ENCODE measurements around the gene SPACA6.

The SPACA6 gene

DNA sequence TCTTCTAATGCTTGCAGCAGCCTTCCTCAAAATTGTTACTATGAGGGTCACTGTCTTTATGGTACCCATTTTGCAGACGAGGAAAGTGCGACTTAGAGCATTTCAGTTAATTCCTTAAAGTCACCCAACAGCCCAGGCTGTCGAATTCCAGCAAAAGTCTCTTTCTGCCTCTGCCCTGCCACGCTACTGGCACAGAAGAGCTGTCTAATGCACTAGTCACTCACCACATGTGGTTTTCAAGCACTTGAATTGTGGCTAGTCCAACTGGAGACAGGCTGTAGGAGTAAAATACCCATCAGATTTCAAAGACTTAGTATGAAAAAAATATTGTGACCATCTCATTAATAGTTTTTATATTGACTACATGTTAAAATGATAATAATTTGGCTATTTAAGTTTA, 56.8 kb downstream of the SPACA6 start:
- Histone ChIP-seq H3K27me3 (no peaks in the 10 kb centered on the region), H3K4me1 (ENCODE audit: control insufficient read depth in 1 of 2, insufficient read depth in 1 of 2, low read depth in 1 of 2, low read length in 1 of 2) (peaks cover 68 to 88% of the 10 kb centered on the region in 2 experiments), H3K9me3 (no peaks in the 10 kb centered on the region), H3K36me3 (peaks cover 59% of the 10 kb centered on the region), H3K4me3 (ENCODE audit: low read depth in 1 of 2, low read length in 1 of 2) (peak overlapping the region; percentile 88 to 100), H3K27ac (peak overlapping the region; percentile 95)
- TF ChIP-seq, protein P1, sequence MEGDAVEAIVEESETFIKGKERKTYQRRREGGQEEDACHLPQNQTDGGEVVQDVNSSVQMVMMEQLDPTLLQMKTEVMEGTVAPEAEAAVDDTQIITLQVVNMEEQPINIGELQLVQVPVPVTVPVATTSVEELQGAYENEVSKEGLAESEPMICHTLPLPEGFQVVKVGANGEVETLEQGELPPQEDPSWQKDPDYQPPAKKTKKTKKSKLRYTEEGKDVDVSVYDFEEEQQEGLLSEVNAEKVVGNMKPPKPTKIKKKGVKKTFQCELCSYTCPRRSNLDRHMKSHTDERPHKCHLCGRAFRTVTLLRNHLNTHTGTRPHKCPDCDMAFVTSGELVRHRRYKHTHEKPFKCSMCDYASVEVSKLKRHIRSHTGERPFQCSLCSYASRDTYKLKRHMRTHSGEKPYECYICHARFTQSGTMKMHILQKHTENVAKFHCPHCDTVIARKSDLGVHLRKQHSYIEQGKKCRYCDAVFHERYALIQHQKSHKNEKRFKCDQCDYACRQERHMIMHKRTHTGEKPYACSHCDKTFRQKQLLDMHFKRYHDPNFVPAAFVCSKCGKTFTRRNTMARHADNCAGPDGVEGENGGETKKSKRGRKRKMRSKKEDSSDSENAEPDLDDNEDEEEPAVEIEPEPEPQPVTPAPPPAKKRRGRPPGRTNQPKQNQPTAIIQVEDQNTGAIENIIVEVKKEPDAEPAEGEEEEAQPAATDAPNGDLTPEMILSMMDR (IDR thresholded peaks at IDR 0.05), result no peak

DNA sequence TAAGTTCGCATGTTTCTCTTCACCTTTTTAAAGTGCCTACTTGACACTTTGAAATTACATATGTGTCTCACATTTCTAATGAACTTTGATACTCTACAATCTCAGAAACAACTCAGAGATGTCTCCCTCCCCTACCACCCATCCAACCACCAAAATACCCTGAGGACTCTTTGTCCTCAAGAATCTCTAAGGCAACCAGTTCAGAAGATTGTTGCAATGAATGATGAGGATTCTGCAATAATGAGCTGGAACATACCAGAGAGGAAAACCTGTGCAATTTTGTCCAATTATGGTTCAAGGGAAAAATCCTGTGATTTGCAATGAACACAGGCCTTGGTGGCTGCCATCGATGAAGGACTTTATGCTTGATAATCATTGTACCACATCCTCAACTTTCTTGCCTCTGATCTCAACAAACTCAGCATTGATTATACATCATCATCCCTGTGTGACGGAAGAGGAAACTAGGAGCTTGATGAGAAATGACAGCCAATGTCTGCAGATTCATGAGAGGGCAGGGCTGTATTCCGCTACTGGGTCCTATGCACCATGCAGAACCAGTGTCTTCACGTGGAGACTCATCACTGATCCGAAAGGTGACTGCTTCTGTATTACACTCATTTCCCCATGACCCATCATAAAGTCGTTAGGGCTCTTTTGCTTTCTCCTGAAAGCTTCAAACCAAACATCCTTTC, 57.4 kb downstream of the SPACA6 start:
- Histone ChIP-seq H3K4me1 (ENCODE audit: control insufficient read depth in 1 of 2, insufficient read depth in 1 of 2, low read depth in 1 of 2, low read length in 1 of 2) (peaks cover 69 to 88% of the 10 kb centered on the region in 2 experiments), H3K27ac (peak overlapping the region; percentile 95), H3K36me3 (peaks cover 53% of the 10 kb centered on the region), H3K4me3 (ENCODE audit: low read depth in 1 of 2, low read length in 1 of 2) (peak overlapping the region; percentile 88 to 100), H3K27me3 (no peaks in the 10 kb centered on the region), H3K9me3 (no peaks in the 10 kb centered on the region)
- TF ChIP-seq, protein P1 (IDR thresholded peaks at IDR 0.05), result no peak

- H3K4me3 ChIP-seq (ENCODE audit: low read depth in 1 of 2, low read length in 1 of 2), result peak within 1 kb of the TSS; percentile 88 to 100
- H3K27me3 ChIP-seq, result no peaks in the 10 kb centered on the region
- TF ChIP-seq, protein P1 (IDR thresholded peaks at IDR 0.05), result no peak
- peaks cover 42% of the 10 kb centered on the region for H3K36me3 ChIP-seq
- H3K27ac ChIP-seq, result peak within 1 kb of the TSS; percentile 95
- H3K9me3 ChIP-seq, result no peaks in the 10 kb centered on the region
- peaks cover 69 to 88% of the 10 kb centered on the region in 2 experiments for H3K4me1 ChIP-seq (ENCODE audit: control insufficient read depth in 1 of 2, insufficient read depth in 1 of 2, low read depth in 1 of 2, low read length in 1 of 2)
These were observed 58.5 kb downstream of the SPACA6 start, which contains the start of gene FPR1 for GRCh38 chr19:51751655-51752054. FPR1 (minus strand) TSS chr19:51751878; CDS start chr19:51746994, 4,884 bp downstream.

DNA sequence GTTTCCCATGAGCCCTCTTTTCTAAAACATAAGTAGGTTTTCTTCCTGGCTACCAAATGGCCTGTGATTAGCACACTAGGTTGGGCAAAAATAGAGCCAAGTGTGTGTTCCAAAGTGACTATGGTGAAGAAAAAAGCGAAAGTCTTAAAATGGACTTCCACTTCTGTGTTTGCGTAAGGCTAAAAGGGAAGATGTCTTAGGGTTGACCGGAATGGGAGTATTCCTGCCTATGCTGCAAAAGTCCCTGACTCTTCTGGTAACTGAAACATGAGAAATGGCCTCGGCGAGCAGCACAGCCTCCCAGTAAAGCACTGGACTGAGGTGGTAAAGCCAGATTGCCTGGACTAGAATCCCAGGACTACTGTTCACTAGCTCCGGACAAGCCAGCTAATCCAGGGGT, 61.0 kb downstream of the SPACA6 start:
- H3K4me3 ChIP-seq (ENCODE audit: low read depth in 1 of 2, low read length in 1 of 2), result peak overlapping the region; percentile 88 to 100
- H3K27me3 ChIP-seq, result no peaks in the 10 kb centered on the region
- H3K36me3 ChIP-seq, result peaks cover 17% of the 10 kb centered on the region
- H3K27ac ChIP-seq, result peak overlapping the region; percentile 95
- no peaks in the 10 kb centered on the region for H3K9me3 ChIP-seq
- TF ChIP-seq, protein P1 (IDR thresholded peaks at IDR 0.05), result no peak
- H3K4me1 ChIP-seq (ENCODE audit: control insufficient read depth in 1 of 2, insufficient read depth in 1 of 2, low read depth in 1 of 2, low read length in 1 of 2), result peaks cover 55 to 68% of the 10 kb centered on the region in 2 experiments

DNA sequence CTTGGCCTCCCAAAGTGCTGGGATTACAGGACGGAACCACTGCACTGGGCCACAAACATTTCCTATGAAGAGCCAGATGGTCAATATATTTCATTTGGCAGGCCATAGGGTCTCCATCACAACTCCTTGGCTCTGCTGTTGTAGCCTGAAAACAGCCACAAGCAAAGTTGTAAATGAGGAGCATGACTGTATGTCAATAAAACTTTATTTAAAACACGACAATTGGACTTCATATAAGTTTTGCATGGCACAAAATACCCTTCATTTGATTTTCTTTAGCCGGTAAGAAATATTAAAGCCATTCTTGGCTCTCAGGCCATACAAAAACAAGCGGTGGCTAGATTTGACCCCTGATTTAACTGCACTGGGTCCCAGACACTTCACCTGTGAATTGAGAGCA, 61.6 kb downstream of the SPACA6 start:
- TF ChIP-seq, protein P1 (IDR thresholded peaks at IDR 0.05), result no peak
- Histone ChIP-seq H3K36me3 (peaks cover 11% of the 10 kb centered on the region), H3K9me3 (no peaks in the 10 kb centered on the region), H3K27ac (peak overlapping the region; percentile 95), H3K4me1 (ENCODE audit: control insufficient read depth in 1 of 2, insufficient read depth in 1 of 2, low read depth in 1 of 2, low read length in 1 of 2) (peaks cover 58 to 66% of the 10 kb centered on the region in 2 experiments), H3K4me3 (ENCODE audit: low read depth in 1 of 2, low read length in 1 of 2) (peak overlapping the region; percentile 88 to 100), H3K27me3 (no peaks in the 10 kb centered on the region)

Measured in neutrophil (primary cell).